ENCODE results near the gene LRRC4C. TPM values are rescaled to one million over a fixed set of nuclear protein-coding genes. Genes with fewer than 3 reads are reported as not detected.
"Not testable (repeated sequence)": the region's sequence is repeated elsewhere in the genome, so short reads cannot be mapped to it uniquely, and the experiment has no call there.

Gene LRRC4C
- total RNA-seq, 1 donor from 2014 or later = 5.5 TPM

- peak overlapping the region; percentile 45 for H3K27ac Mint-ChIP-seq (ENCODE audit: unreplicated experiment)
- H3K36me3 Mint-ChIP-seq (ENCODE audit: low read depth) = peaks cover under 1% of the 10 kb centered on the region
- no peak for DNase-seq (ENCODE audit: low read depth, low spot score)
- TF ChIP-seq CTCF (conservative IDR thresholded peaks at IDR 0.05) = no peak
- peak overlapping the region; percentile 0 for H3K4me3 Mint-ChIP-seq
- H3K9me3 Mint-ChIP-seq = peaks cover 3% of the 10 kb centered on the region
- H3K27me3 Mint-ChIP-seq (ENCODE audit: low read depth) = no peaks in the 10 kb centered on the region
- H3K4me1 Mint-ChIP-seq = peaks cover 18% of the 10 kb centered on the region
Observed at GRCh38 chr11:40215556-40215955, 1243.9 kb downstream of the LRRC4C start.

GRCh38 chr11:40207416-40207815 lies 1252.0 kb downstream of the LRRC4C start:
- H3K36me3 Mint-ChIP-seq (ENCODE audit: low read depth) = peaks cover 2% of the 10 kb centered on the region
- H3K9me3 Mint-ChIP-seq = no peaks in the 10 kb centered on the region
- H3K27ac Mint-ChIP-seq (ENCODE audit: unreplicated experiment) = no peak overlapping the region

GRCh38 chr11:40204228-40204627 lies 1255.2 kb downstream of the LRRC4C start:
- no peak for TF ChIP-seq CTCF (conservative IDR thresholded peaks at IDR 0.05)
- H3K9me3 Mint-ChIP-seq = no peaks in the 10 kb centered on the region
- no peaks in the 10 kb centered on the region for H3K36me3 Mint-ChIP-seq (ENCODE audit: low read depth)
- H3K4me3 Mint-ChIP-seq = no peak overlapping the region
- no peak for DNase-seq (ENCODE audit: low read depth, low spot score)
- H3K27me3 Mint-ChIP-seq (ENCODE audit: low read depth) = no peaks in the 10 kb centered on the region
- H3K4me1 Mint-ChIP-seq = peaks cover 38% of the 10 kb centered on the region
- no peak overlapping the region for H3K27ac Mint-ChIP-seq (ENCODE audit: unreplicated experiment)

More at GRCh38 chr11:40207416-40207815, 1252.0 kb downstream of the LRRC4C start:
- no peaks in the 10 kb centered on the region for H3K27me3 Mint-ChIP-seq (ENCODE audit: low read depth)
- no peak for DNase-seq (ENCODE audit: low read depth, low spot score)
- TF ChIP-seq CTCF (conservative IDR thresholded peaks at IDR 0.05) = no peak
- H3K4me3 Mint-ChIP-seq = no peak overlapping the region
- peaks cover 24% of the 10 kb centered on the region for H3K4me1 Mint-ChIP-seq

GRCh38 chr11:40203606-40204005 lies 1255.8 kb downstream of the LRRC4C start:
- H3K4me3 Mint-ChIP-seq = no peak overlapping the region
- H3K36me3 Mint-ChIP-seq (ENCODE audit: low read depth) = no peaks in the 10 kb centered on the region
- peaks cover 40% of the 10 kb centered on the region for H3K4me1 Mint-ChIP-seq
- no peaks in the 10 kb centered on the region for H3K9me3 Mint-ChIP-seq
- DNase-seq (ENCODE audit: low read depth, low spot score) = no peak
- no peaks in the 10 kb centered on the region for H3K27me3 Mint-ChIP-seq (ENCODE audit: low read depth)
- no peak overlapping the region for H3K27ac Mint-ChIP-seq (ENCODE audit: unreplicated experiment)
- no peak for TF ChIP-seq CTCF (conservative IDR thresholded peaks at IDR 0.05)

GRCh38 chr11:40202589-40203270 lies 1256.7 kb downstream of the LRRC4C start:
- Mint-ChIP-seq H3K4me1 (peaks cover 39% of the 10 kb centered on the region), H3K27me3 (ENCODE audit: low read depth) (no peaks in the 10 kb centered on the region), H3K27ac (ENCODE audit: unreplicated experiment) (no peak overlapping the region), H3K4me3 (no peak overlapping the region), H3K36me3 (ENCODE audit: low read depth) (no peaks in the 10 kb centered on the region), H3K9me3 (no peaks in the 10 kb centered on the region)
- TF ChIP-seq CTCF (conservative IDR thresholded peaks at IDR 0.05) = no peak
- DNase-seq (ENCODE audit: low read depth, low spot score) = no peak

GRCh38 chr11:40192590-40192989 lies 1266.9 kb downstream of the LRRC4C start:
- H3K27ac Mint-ChIP-seq (ENCODE audit: unreplicated experiment) = peak overlapping the region; percentile 31
- not testable (repeated sequence) for H3K4me1 Mint-ChIP-seq; H3K27me3 Mint-ChIP-seq (ENCODE audit: low read depth); H3K9me3 Mint-ChIP-seq; H3K4me3 Mint-ChIP-seq; DNase-seq (ENCODE audit: low read depth, low spot score); H3K36me3 Mint-ChIP-seq (ENCODE audit: low read depth)

Measured in neural crest cell (in vitro differentiated cells).